HG03097 (cell line): ENCODE measurements around the gene DACT1.

Experiments used
- ATAC-seq: cut with Tn5 transposase; IDR thresholded peaks from one replicate; pipeline ENCODE4 v1.9.1; 2021; ENCODE audit not compliant: unreplicated experiment, low FRiP score

Gene DACT1

GRCh38 chr14:58663494-58664111, 25.8 kb downstream of the DACT1 start:
- ATAC-seq = no peak

- ATAC-seq = no peak
Observed at GRCh38 chr14:58665773-58666500, 28.2 kb downstream of the DACT1 start.

GRCh38 chr14:58666737-58667136, 29.0 kb downstream of the DACT1 start:
- ATAC-seq = no peak

- ATAC-seq = no peak
Observed at GRCh38 chr14:58667900-58668299, 30.1 kb downstream of the DACT1 start.

GRCh38 chr14:58668848-58669480, 31.2 kb downstream of the DACT1 start:
- no peak for ATAC-seq

GRCh38 chr14:58669556-58670200, 31.9 kb downstream of the DACT1 start:
- ATAC-seq = no peak

GRCh38 chr14:58671024-58671423, 33.3 kb downstream of the DACT1 start:
- ATAC-seq = no peak

DNA sequence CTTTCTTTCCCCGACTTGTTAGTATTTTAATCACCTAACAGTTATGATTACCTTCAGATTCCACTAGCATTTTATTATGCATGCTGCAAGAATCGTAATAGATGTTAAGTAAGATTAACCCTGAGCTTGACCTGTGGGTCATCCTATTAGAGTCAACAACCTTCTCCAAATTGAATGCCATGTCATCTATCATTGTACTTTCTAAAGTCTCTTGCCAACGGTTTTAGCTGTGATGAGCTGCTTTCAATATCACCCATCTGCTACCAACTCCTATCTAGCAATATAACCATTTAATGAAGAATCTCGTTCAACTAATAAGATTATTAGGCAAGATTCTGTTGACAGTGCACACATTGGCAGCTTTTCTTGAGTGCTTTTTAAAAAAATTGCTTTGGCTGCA, 33.7 kb downstream of the DACT1 start:
- ATAC-seq = no peak

GRCh38 chr14:58673722-58674121, 36.0 kb downstream of the DACT1 start:
- ATAC-seq = no peak

GRCh38 chr14:58677001-58677400, 39.2 kb downstream of the DACT1 start:
- ATAC-seq = no peak

DNA sequence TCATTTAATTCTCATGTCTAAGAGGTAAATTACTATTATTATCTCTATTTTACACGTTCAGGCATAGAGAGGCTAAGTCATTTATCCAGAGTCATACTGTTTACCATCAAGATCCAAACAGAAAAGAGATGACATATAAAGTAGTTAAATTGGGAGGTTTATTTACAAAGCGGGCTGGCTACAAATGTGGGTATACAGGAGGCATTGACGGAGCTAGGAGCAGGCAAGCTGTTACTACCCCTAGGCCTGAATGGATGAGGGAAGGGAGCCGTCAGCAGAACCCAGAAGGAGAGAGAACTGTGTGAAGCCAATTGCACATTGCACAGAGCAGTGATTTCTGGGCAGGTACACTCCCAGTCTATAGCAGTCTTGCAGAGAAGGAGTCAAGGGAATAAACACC, 39.8 kb downstream of the DACT1 start:
- no peak for ATAC-seq

DNA sequence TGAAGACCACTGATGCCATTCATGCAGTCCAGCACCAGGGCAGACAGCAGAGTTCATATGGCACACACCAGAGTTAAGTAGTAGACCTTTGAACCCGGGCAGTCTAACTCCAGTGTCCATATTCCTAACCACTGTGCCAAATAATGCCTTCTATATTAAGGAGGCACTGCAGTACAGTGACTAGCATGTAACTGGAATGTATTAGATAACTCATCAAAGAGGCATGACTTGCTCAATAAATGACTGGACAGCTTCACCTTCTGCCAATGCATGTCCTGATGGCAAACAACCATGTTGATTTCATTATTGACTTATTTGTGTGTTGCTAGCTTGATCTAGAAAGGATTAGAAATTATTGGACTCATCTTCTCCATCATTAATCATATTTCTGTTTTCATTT, 40.2 kb downstream of the DACT1 start:
- no peak for ATAC-seq

- no peak for ATAC-seq
Observed at GRCh38 chr14:58680698-58681097, 42.9 kb downstream of the DACT1 start.

DNA sequence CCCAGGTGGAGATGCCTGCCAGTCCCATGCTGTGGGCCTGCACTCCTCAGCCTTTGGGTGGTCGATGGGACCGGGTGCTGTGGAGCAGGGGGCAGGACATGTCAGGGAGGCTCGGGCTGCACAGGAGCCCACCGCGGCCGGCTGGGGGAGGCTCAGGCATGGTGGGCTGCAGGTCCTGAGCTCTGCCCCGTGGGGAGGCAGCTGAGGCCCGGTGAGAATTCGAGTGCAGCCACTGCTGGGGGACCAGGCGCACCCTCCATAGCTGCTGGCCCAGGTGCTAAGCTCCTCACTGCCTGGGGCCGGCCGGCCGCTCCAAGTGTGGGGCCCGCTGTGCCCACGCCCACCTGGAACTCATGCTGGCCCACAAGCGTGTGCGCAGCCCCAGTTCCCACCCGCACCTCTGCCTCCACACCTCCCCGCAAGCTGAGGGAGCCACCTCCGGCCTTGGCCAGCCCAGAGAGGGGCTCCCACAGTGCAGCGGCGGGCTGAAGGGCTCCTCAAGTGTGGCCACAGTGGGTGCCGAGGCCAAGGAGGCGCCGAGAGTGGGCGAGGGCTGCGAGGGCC, 49.6 kb downstream of the DACT1 start:
- ATAC-seq = no peak

- no peak for ATAC-seq
Observed at GRCh38 chr14:58690801-58691516, 53.2 kb downstream of the DACT1 start.

DNA sequence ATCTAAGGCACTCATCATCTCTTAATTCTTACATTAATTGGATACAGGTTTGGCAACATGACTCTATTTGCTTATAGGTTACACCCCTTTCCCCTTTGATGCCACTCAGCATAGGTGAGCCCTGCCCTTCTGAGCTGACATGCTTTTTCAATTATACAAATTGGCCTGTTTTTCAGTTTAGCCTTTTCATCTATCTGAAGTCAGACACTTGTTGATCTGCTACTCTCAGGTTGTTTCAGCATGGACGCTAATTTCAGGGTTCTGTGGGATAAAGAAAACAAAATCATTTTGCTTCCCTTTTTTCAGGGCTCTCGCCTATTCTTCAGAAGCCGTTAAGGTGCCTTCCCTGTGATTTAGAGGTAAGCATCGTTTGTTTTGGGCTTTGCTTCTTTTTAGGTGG, 55.3 kb downstream of the DACT1 start:
- ATAC-seq = no peak

DNA sequence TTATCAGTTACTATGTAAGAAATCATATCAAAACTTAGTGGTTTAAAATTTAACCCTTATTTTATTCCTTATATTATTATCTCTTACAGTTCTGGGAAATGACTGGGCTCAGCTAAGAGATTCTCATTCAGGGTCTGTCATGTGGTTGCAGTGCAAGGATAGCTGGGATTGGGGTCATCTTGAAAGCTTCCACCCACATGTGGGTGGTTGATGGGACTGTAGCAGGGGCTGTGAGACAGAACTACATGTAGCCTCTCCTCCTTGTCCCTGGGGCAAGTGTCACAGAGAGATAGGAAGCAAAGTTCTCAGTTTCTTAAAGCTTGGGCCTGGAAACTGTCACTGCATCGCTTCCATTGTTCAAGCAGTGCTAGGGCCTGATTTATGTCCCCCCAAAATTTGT, 57.8 kb downstream of the DACT1 start:
- ATAC-seq = no peak

DNA sequence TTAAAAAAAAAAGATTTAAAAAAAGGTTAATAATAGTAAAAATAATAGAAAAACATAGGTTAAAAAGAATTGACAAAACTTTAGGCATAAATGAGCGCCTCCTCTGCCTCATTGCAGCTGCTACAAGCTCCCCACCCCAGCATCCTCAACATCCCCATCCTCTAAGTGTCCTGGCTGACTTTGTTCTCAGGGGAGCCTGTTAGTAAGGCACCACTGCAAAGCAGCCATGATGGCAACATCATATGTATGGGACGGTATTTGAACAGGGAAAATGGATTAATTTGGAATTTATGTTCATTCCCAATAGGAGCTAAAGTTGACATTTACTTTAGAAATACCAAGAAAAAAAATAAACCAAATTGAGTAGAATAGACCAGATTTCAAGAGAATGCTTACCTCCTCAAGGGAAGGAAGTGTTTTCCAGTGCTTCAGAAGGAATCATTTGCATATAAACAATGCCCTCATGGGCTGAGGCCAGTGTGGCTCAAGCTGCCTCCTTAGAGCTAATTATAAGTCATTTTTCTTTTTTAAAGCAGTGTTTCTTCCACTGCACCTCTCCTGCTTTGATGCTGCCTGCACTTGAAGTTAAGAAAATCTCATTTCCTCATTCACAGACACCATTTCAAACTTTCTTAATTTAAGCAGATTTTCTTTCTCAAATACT, 59.6 kb downstream of the DACT1 start:
- ATAC-seq = no peak
